ENCODE results near the gene RPUSD4.
"Not testable (repeated sequence)": the region's sequence is repeated elsewhere in the genome, so short reads cannot be mapped to it uniquely, and the experiment has no call there.

RPUSD4 gene

GRCh38 chr11:126211236-126212088 is at the start of gene RPUSD4, which contains the start of gene FAM118B:
TSS of gene RPUSD4 (minus strand) at chr11:126211650. CDS start at chr11:126211638, 12 bp downstream.
TSS of gene FAM118B (plus strand) at chr11:126211782. CDS start at chr11:126235002, 23,220 bp downstream.
- peak; percentile 97 for DNase-seq (ENCODE audit: low read depth)

GRCh38 chr11:126257764-126258163 is 46.3 kb upstream of the RPUSD4 start:
- peak; percentile 73 for DNase-seq (ENCODE audit: low read depth)

GRCh38 chr11:126257144-126257543 is 45.7 kb upstream of the RPUSD4 start:
- DNase-seq (ENCODE audit: low read depth) = no peak

- no peak for DNase-seq (ENCODE audit: low read depth)
Observed at GRCh38 chr11:126256216-126256615, 44.8 kb upstream of the RPUSD4 start.

- DNase-seq (ENCODE audit: low read depth) = not testable (repeated sequence)
Observed at GRCh38 chr11:126255507-126255906, 44.1 kb upstream of the RPUSD4 start.

GRCh38 chr11:126254819-126255218 is 43.4 kb upstream of the RPUSD4 start:
- DNase-seq (ENCODE audit: low read depth) = no peak

GRCh38 chr11:126253265-126253664 is 41.8 kb upstream of the RPUSD4 start:
- DNase-seq (ENCODE audit: low read depth) = no peak

- DNase-seq (ENCODE audit: low read depth) = no peak
Observed at GRCh38 chr11:126246636-126247035, 35.2 kb upstream of the RPUSD4 start.

GRCh38 chr11:126233391-126233790 is 21.9 kb upstream of the RPUSD4 start:
- peak; percentile 28 for DNase-seq (ENCODE audit: low read depth)

GRCh38 chr11:126232683-126233082 is 21.2 kb upstream of the RPUSD4 start:
- DNase-seq (ENCODE audit: low read depth) = no peak

- no peak for DNase-seq (ENCODE audit: low read depth)
Observed at GRCh38 chr11:126231725-126232459, 20.4 kb upstream of the RPUSD4 start.

GRCh38 chr11:126229858-126230540 is 18.5 kb upstream of the RPUSD4 start:
- no peak for DNase-seq (ENCODE audit: low read depth)

- no peak for DNase-seq (ENCODE audit: low read depth)
Observed at GRCh38 chr11:126226334-126227084, 15.1 kb upstream of the RPUSD4 start.

- DNase-seq (ENCODE audit: low read depth) = no peak
Observed at GRCh38 chr11:126225295-126225665, 13.8 kb upstream of the RPUSD4 start.

GRCh38 chr11:126224647-126225294 is 13.3 kb upstream of the RPUSD4 start:
- DNase-seq (ENCODE audit: low read depth) = no peak

GRCh38 chr11:126219547-126219946 is 8.1 kb upstream of the RPUSD4 start:
- DNase-seq (ENCODE audit: low read depth) = no peak

- DNase-seq (ENCODE audit: low read depth) = no peak
Observed at GRCh38 chr11:126217491-126217890, 6.0 kb upstream of the RPUSD4 start.

- DNase-seq (ENCODE audit: low read depth) = no peak
Observed at GRCh38 chr11:126216526-126217305, 5.3 kb upstream of the RPUSD4 start.

GRCh38 chr11:126214841-126215240 is 3.4 kb upstream of the RPUSD4 start:
- DNase-seq (ENCODE audit: low read depth) = no peak

- no peak for DNase-seq (ENCODE audit: low read depth)
Observed at GRCh38 chr11:126214441-126214840, 3.0 kb upstream of the RPUSD4 start.

Data from ELR (cell line).